HG02588 (cell line): ENCODE measurements around the gene WDR18.
A peak's percentile ranks its signal among the peaks of the same experiment; 100 is the strongest.
"Not testable (repeated sequence)": the region's sequence is repeated elsewhere in the genome, so short reads cannot be mapped to it uniquely, and the experiment has no call there.

Experiments used
- ATAC-seq: cut with Tn5 transposase; IDR thresholded peaks from one replicate; pipeline ENCODE4 v1.9.1; 2021; ENCODE audit warnings: mild to moderate bottlenecking, moderate library complexity; ENCODE audit not compliant: unreplicated experiment

Gene WDR18

DNA sequence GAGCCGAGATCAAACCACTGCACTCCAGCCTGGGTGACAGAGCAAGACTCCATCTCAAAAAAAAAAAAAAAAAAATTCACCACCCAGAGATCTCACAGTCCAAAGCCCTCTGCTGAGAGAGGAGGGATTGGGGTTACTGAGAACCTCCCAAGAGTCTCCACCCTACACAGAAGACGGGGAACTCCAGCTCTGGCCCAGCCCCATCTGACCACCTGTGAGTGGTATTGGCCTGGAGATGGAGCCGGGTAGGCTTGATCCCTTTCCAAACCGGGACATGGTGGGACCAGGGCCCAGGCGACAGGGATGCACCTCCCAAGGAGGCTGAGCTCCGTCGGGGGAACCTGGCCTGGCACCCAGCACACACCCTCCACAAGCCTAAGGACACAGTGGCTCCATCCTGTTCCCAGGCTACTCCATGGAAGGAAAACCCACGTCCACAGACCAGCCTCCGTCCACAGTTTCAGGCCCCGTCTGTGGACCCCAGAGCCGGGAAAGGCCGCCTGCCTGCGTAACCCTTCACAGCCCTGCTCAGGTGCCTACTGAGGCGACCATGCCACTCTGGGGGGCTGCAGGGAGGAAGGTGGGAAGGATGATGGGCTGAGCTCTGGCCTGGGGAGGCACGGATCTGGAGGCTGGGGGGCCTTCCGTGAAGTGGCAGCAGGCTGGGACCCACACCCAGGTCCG lies 34.9 kb downstream of the WDR18 start:
- no peak for ATAC-seq

DNA sequence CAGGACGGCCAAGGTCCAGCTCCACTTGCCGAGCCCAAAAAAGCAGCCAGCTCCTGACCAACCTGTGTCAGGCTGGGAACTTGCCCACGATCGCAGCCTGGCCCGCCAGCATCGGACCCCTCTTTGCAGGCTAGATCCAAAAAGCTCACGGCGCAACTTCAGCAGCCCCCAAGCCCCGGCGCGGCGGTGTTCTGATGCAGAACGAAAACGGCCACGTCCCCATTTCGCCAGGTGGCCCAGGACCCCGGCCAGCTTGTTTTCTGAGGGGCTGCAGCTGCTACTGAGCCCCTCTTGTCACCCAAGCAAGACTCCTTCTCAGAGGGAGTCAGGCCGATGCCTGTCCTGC lies 35.4 kb downstream of the WDR18 start:
- no peak for ATAC-seq

GRCh38 chr19:1019980-1020867 lies 36.1 kb downstream of the WDR18 start:
- no peak for ATAC-seq

- ATAC-seq, result peak; percentile 76
Measured at GRCh38 chr19:1020868-1021425, 36.8 kb downstream of the WDR18 start, which contains the start of gene TMEM259. Gene TMEM259, minus strand, starts transcription at chr19:1021123. Its CDS starts 127 bp downstream, at chr19:1020996.

DNA sequence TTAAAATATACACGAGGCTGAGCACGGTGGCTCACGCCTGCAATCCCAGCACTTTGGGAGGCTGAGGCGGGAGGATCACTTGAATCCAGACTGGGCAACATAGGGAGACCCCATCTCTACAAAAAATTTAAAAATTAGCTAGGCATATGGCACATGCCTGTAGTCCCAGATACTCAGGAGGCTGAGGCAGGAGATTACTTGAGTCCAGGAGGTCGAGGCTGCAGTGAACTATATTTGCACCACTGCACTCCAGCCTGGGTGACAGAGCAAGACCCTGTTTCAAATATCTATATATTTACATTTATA lies 39.7 kb downstream of the WDR18 start:
- not testable (repeated sequence) for ATAC-seq

GRCh38 chr19:1025080-1025479 lies 40.9 kb downstream of the WDR18 start:
- ATAC-seq, result not testable (repeated sequence)

DNA sequence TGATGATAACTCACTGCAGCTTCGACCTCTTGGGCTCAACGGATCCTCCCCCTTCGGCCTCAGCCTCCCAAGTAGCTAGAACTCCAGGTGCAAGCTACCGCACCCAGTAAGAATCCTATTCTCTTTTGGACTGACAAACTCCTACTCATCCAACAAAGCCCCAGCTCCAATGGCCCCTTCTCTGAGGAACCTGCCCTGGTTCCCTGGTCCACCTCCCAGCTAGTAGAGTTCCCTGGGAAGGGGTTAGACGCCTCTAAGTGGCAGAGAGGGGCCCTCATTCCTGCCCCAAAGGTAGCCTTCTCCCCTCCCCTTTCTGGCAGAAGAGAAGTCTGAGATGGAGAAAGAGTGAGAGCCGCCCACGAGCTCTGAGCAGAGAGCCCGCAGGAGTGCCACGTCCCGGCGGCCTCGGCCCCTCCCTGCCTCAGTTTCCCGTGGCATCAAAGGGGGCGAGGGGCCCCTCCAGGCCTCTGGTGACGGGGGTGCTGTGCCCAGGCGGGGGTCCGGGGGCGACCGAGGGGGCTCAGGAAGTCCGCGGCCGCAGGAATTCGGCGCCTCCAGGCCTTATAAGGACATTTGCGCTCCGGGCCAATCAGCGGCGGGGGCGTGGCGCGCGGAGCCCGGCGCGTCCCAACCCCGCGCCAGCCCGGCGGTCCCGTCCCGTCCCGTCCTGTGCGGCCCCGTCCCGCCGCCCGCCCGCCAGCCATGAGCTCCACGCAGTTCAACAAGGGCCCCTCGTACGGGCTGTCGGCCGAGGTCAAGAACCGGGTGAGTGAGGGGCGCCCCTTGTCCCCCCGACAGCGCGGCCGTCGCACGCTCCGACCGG lies 42.0 kb downstream of the WDR18 start, which contains the start of gene CNN2:
CNN2 (plus strand) TSS at position 649 of the 823 bp plus-strand sequence; CDS start at position 703, 54 bp downstream.
- peak; percentile 51 for ATAC-seq

DNA sequence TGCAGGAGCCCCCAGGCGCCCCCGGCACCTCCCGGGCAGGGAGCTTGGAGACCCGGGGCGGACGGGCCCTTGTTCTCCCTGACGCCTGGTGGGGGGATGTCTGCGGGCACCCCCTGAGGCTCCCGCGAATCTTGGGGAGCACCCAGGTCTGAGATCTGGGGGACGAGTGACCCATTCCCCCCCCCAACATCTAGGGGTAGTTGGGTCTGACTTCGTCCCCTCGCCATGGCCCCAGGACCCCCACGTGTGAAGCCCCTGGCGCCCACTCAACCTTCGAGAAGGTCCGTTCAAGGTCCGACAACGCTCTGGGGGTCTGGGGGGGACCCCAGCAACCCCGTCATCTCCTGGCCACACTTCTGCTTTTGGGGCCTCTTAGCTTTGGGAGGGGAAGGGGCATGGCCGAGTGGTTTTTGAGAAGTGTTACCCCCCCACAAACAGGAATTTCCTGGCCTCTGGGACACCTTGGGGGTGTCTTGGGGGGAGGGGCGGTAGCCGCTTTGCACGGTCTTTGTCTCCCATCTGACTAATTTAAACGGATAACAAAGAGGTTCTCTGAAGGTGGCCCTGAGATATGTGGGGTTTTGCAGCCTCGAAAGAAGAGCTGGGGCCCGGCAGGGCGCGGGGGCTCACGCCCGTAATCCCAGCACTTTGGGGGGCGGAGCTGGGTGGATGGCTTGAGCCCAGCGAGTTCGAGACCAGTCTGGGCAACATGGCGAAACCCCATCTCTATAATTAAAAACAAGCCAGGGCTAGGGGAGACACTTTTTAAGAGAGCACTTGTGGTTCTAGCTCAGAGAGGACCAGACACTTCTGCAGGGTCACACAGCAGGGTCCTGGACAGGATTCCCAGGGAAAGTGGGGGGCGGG lies 42.9 kb downstream of the WDR18 start:
- no peak for ATAC-seq

DNA sequence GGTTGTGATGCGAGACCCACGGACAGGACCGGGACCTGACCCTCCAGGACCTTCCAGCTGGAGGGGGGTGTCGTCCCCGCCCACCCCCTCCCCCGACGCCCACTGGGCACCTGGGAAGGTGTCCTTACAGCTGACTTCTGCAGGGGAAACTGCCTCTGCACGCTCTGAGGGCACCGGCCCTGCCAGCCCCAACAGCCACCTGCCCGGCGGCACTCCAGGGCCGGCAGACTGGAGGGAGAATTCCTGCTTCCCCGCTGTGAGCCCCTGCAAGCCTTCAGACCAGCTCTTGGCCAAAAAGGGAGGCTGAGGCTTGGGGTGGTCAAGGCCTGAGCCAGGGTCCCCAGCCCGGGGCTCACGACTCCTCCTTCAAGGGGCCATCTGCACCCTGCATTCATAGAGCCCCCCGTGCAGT lies 43.5 kb downstream of the WDR18 start:
- ATAC-seq, result no peak

GRCh38 chr19:1028062-1028926 lies 44.1 kb downstream of the WDR18 start:
- ATAC-seq, result peak; percentile 32

DNA sequence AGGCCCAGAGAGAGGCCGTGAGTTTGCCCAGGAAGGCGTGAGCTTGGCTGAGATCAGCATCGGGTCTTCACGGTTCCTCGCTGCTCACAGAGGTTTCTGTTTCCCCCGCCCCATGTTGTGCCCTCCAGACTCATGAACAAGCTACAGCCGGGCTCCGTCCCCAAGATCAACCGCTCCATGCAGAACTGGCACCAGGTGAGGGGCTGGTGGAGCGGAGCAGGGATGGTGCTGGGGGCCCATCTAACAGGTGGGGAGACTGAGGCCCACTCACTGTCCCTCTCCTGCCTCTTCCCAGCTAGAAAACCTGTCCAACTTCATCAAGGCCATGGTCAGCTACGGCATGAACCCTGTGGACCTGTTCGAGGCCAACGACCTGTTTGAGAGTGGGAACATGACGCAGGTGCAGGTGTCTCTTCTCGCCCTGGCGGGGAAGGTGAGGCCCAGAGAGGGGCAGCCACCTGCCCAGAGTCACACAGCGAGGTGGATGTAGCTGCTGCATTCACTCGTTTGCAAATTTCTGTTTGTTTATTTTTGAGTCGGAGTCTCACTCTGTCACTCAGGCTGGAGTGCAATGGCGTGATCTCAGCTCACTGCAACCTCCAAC lies 48.2 kb downstream of the WDR18 start:
- no peak for ATAC-seq

- no peak for ATAC-seq
Measured at GRCh38 chr19:1035998-1036621, 52.0 kb downstream of the WDR18 start.

GRCh38 chr19:1037621-1038064 lies 53.5 kb downstream of the WDR18 start:
- ATAC-seq, result no peak

DNA sequence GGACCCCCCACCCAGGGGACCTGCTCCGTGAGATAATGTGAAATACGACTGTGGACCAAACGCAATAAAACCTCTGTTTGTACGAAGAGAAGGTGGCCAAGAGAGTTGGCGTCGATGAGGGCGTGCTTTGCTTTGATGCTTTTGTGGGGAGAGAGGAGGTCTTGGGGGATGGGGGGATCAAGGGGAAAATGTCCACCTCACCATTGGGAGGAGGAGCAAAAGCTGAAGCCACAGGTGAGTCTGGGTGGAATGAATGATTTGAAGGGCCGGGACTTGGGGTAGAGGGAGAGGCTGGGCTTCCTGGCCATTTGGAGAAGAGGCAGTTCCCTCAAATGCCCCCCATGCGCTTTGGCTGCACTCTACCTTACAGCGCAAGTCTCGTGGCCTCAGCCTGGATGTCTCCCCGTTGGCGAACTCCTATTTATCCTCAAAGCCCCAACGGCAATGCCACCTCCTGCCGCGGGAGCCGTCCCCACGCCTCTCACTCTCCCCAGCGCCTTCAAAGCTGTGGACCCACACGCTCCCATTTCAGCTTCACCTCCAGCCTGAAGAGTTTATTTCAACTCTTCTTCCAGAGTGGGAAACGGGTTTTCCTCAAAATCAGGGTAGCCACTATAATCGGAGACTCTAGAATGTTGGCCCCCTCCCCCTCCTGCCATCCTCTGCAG lies 55.0 kb downstream of the WDR18 start:
- no peak for ATAC-seq

DNA sequence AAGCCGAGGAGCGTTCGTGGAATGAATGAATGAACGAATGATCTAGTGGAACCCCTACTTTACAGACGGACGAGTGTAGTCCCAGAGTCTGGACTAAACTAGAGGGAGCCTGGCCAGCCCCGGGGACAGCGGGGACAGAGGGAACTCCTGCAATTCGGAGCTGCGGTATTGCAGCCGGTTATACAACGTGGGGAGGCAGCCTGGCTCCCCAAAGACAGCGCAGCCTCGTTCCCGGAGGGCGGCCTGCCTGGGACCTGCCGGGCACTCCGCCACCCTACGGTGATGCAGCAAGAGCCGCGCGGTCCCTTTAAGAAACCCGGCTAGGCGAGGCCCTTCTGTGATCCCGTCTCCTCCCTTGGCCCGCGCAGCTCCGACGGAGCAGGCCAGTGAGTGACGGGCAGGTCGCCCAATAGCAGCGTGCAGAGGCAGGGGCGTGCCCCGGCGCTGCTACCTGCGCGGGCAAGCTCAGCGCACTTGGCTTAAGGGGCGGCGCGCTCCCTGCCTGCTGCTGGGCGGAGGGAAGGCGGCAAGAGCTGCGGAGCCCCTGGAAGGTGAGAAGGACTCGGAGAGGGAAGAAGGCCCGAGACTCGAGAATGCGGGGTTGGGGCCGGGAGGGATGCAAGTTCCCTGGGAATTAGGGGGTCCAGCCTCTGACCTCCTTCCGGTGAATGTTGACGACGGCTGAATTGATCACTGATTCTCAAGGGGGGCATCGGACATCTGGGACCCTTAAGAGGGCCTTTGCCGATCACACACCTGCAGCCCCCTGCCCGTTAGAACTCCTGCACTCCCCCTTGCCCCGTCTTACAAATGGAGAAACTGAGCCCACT lies 55.7 kb downstream of the WDR18 start, which contains the start of gene ABCA7:
ABCA7 (plus strand) TSS at position 462 of the 830 bp plus-strand sequence. CDS start 1,255 bp downstream, outside the sequence.
- ATAC-seq, result peak; percentile 72

- peak; percentile 34 for ATAC-seq
Measured at GRCh38 chr19:1040476-1041271, 56.5 kb downstream of the WDR18 start.
